Activated T-cell treated with anti-CD3 and anti-CD28 coated beads, Interleukin-2, amount 50 U/mL, for 72 hours (primary cell): ENCODE data around the gene RNF115. TPM values are rescaled to one million over a fixed set of nuclear protein-coding genes. Genes with fewer than 3 reads are reported as not detected.
"Not testable (repeated sequence)": the region's sequence is repeated elsewhere in the genome, so short reads cannot be mapped to it uniquely, and the experiment has no call there.

Experiments used
- ATAC-seq, 2 donors: fragments of 150-1000 bp; cut with Tn5 transposase; replicated peaks in 1 of 2; 2 replicates each; pipeline ENCODE4 v1.10.0; 2021; ENCODE audit warnings: moderate library complexity in 2 of 2, mild to moderate bottlenecking in 1 of 2
- DNase-seq, 2 donors: peaks; one replicate each; pipeline ENCODE4 v3.0.0; 2021 to 2022; ENCODE audit warnings: mixed read lengths in 1 of 2
- H3K27ac Mint-ChIP-seq: one replicate; pipeline ENCODE4 v1.8.0; 2022; ENCODE audit warnings: mild to moderate bottlenecking, moderate library complexity, mixed read lengths
- H3K27me3 Mint-ChIP-seq: one replicate; pipeline ENCODE4 v1.8.0; 2022; ENCODE audit warnings: low read depth, mixed read lengths
- H3K36me3 Mint-ChIP-seq, 2 donors: one replicate each; pipeline ENCODE4 v1.8.0; 2022; ENCODE audit warnings: mixed read lengths in 2 of 2, mild to moderate bottlenecking in 1 of 2; ENCODE audit not compliant: insufficient read depth in 2 of 2
- H3K4me1 Mint-ChIP-seq: one replicate; pipeline ENCODE4 v1.8.0; 2022; ENCODE audit warnings: low read depth, mixed read lengths
- H3K4me3 Mint-ChIP-seq, 2 donors: one replicate each; pipeline ENCODE4 v1.8.0; 2022; ENCODE audit warnings: mild to moderate bottlenecking in 2 of 2, mixed read lengths in 2 of 2, moderate library complexity in 2 of 2
- H3K9me3 Mint-ChIP-seq, 2 donors: one replicate each; pipeline ENCODE4 v1.8.0; 2022; ENCODE audit warnings: mixed read lengths in 2 of 2
- total RNA-seq, 2 donors: library from RNA; stranded (reverse); gene quantifications; one replicate each; pipeline ENCODE4 v1.2.3, GENCODE V29; 2022

RNF115 gene
- total RNA-seq, 2 donors from 2014 or later, result 22.4 to 27.4 TPM

- not testable (repeated sequence) for H3K4me1 Mint-ChIP-seq, ATAC-seq, H3K4me3 Mint-ChIP-seq, H3K27me3 Mint-ChIP-seq, DNase-seq, H3K27ac Mint-ChIP-seq, H3K9me3 Mint-ChIP-seq
- peaks cover 13 to 23% of the 10 kb centered on the region in 2 donors for H3K36me3 Mint-ChIP-seq
Observed at GRCh38 chr1:145761498-145761897, 62.4 kb downstream of the RNF115 start.

GRCh38 chr1:145760395-145760949 is 63.4 kb downstream of the RNF115 start:
- not testable (repeated sequence) for H3K4me1 Mint-ChIP-seq, H3K9me3 Mint-ChIP-seq, DNase-seq, H3K27me3 Mint-ChIP-seq, H3K4me3 Mint-ChIP-seq, ATAC-seq, H3K27ac Mint-ChIP-seq
- H3K36me3 Mint-ChIP-seq, result peaks cover 13 to 23% of the 10 kb centered on the region in 2 donors

GRCh38 chr1:145759721-145760120 is 64.2 kb downstream of the RNF115 start:
- H3K36me3 Mint-ChIP-seq, result peaks cover 13 to 23% of the 10 kb centered on the region in 2 donors
- H3K9me3 Mint-ChIP-seq, result peaks cover 3 to 4% of the 10 kb centered on the region in 2 donors

GRCh38 chr1:145758575-145758974 is 65.3 kb downstream of the RNF115 start:
- H3K27me3 Mint-ChIP-seq, result no peaks in the 10 kb centered on the region
- ATAC-seq (no peak), DNase-seq (no peak)
- H3K4me1 Mint-ChIP-seq, result no peaks in the 10 kb centered on the region
- H3K36me3 Mint-ChIP-seq, result peaks cover 13 to 23% of the 10 kb centered on the region in 2 donors
- H3K9me3 Mint-ChIP-seq, result peaks cover 3 to 4% of the 10 kb centered on the region in 2 donors
- H3K4me3 Mint-ChIP-seq, result no peak overlapping the region
- H3K27ac Mint-ChIP-seq, result no peak overlapping the region

More at GRCh38 chr1:145759721-145760120, 64.2 kb downstream of the RNF115 start:
- H3K4me3 Mint-ChIP-seq, result no peak overlapping the region
- DNase-seq (no peak), ATAC-seq (no peak)
- H3K27me3 Mint-ChIP-seq, result no peaks in the 10 kb centered on the region
- no peak overlapping the region for H3K27ac Mint-ChIP-seq
- H3K4me1 Mint-ChIP-seq, result no peaks in the 10 kb centered on the region

- Mint-ChIP-seq H3K9me3 (peaks cover 3 to 4% of the 10 kb centered on the region in 2 donors), H3K4me1 (no peaks in the 10 kb centered on the region)
Observed at GRCh38 chr1:145758116-145758515, 65.8 kb downstream of the RNF115 start.

GRCh38 chr1:145757420-145757819 is 66.5 kb downstream of the RNF115 start:
- no peak for DNase-seq
- Mint-ChIP-seq H3K4me3 (no peak overlapping the region), H3K27ac (peak overlapping the region; percentile 9), H3K36me3 (peaks cover 10 to 21% of the 10 kb centered on the region in 2 donors), H3K27me3 (no peaks in the 10 kb centered on the region), H3K4me1 (no peaks in the 10 kb centered on the region), H3K9me3 (peaks cover 3 to 4% of the 10 kb centered on the region in 2 donors)
- no peak for ATAC-seq

More at GRCh38 chr1:145758116-145758515, 65.8 kb downstream of the RNF115 start:
- Mint-ChIP-seq H3K36me3 (peaks cover 13 to 23% of the 10 kb centered on the region in 2 donors), H3K27ac (no peak overlapping the region), H3K4me3 (no peak overlapping the region), H3K27me3 (no peaks in the 10 kb centered on the region)
- DNase-seq (no peak), ATAC-seq (no peak)

- H3K36me3 Mint-ChIP-seq, result peaks cover 4 to 10% of the 10 kb centered on the region in 2 donors
- H3K9me3 Mint-ChIP-seq, result no peaks in the 10 kb centered on the region
- H3K4me1 Mint-ChIP-seq, result no peaks in the 10 kb centered on the region
- no peaks in the 10 kb centered on the region for H3K27me3 Mint-ChIP-seq
- H3K27ac Mint-ChIP-seq, result peak overlapping the region; percentile 33
- ATAC-seq (no peak), DNase-seq (no peak)
- no peak overlapping the region for H3K4me3 Mint-ChIP-seq
Observed at GRCh38 chr1:145751491-145752037, 72.3 kb downstream of the RNF115 start.

GRCh38 chr1:145750426-145750825 is 73.5 kb downstream of the RNF115 start:
- Mint-ChIP-seq H3K9me3 (no peaks in the 10 kb centered on the region), H3K4me1 (no peaks in the 10 kb centered on the region), H3K36me3 (peaks cover 4 to 10% of the 10 kb centered on the region in 2 donors), H3K27ac (no peak overlapping the region), H3K27me3 (no peaks in the 10 kb centered on the region), H3K4me3 (no peak overlapping the region)
- ATAC-seq (no peak), DNase-seq (no peak)

GRCh38 chr1:145747398-145748247 is 76.3 kb downstream of the RNF115 start:
- Mint-ChIP-seq H3K27me3 (no peaks in the 10 kb centered on the region), H3K4me1 (no peaks in the 10 kb centered on the region), H3K4me3 (no peak overlapping the region), H3K27ac (no peak overlapping the region), H3K9me3 (no peaks in the 10 kb centered on the region), H3K36me3 (peaks cover 4 to 19% of the 10 kb centered on the region in 2 donors)
- no peak for DNase-seq
- no peak for ATAC-seq

- H3K4me3 Mint-ChIP-seq, result no peak overlapping the region
- no peaks in the 10 kb centered on the region for H3K4me1 Mint-ChIP-seq
- H3K27me3 Mint-ChIP-seq, result no peaks in the 10 kb centered on the region
- H3K27ac Mint-ChIP-seq, result no peak overlapping the region
- H3K9me3 Mint-ChIP-seq, result no peaks in the 10 kb centered on the region
- no peak for DNase-seq
- no peak for ATAC-seq
- H3K36me3 Mint-ChIP-seq, result peaks cover 0 to 9% of the 10 kb centered on the region in 2 donors
Observed at GRCh38 chr1:145740269-145740668, 83.6 kb downstream of the RNF115 start.

- Mint-ChIP-seq H3K27ac (no peak overlapping the region), H3K9me3 (no peaks in the 10 kb centered on the region), H3K4me3 (no peak overlapping the region), H3K4me1 (no peaks in the 10 kb centered on the region), H3K27me3 (no peaks in the 10 kb centered on the region), H3K36me3 (no peaks in the 10 kb centered on the region)
- DNase-seq (no peak), ATAC-seq (no peak)
Observed at GRCh38 chr1:145736191-145736590, 87.7 kb downstream of the RNF115 start.

GRCh38 chr1:145730900-145731299 is 93.0 kb downstream of the RNF115 start:
- Mint-ChIP-seq H3K27me3 (no peaks in the 10 kb centered on the region), H3K4me3 (no peak overlapping the region), H3K9me3 (no peaks in the 10 kb centered on the region), H3K36me3 (no peaks in the 10 kb centered on the region), H3K27ac (no peak overlapping the region), H3K4me1 (no peaks in the 10 kb centered on the region)
- ATAC-seq, result no peak
- DNase-seq, result no peak

- Mint-ChIP-seq H3K27me3 (no peaks in the 10 kb centered on the region), H3K4me1 (no peaks in the 10 kb centered on the region), H3K27ac (no peak overlapping the region), H3K9me3 (no peaks in the 10 kb centered on the region), H3K4me3 (no peak overlapping the region), H3K36me3 (no peaks in the 10 kb centered on the region)
- ATAC-seq, result no peak
- DNase-seq, result no peak
Observed at GRCh38 chr1:145730467-145730866, 93.4 kb downstream of the RNF115 start.
